ENCODE measurements around the gene FAAP100.

- TF ChIP-seq POLR2A (IDR thresholded peaks at IDR 0.05): no peak
- TF ChIP-seq, protein P1, sequence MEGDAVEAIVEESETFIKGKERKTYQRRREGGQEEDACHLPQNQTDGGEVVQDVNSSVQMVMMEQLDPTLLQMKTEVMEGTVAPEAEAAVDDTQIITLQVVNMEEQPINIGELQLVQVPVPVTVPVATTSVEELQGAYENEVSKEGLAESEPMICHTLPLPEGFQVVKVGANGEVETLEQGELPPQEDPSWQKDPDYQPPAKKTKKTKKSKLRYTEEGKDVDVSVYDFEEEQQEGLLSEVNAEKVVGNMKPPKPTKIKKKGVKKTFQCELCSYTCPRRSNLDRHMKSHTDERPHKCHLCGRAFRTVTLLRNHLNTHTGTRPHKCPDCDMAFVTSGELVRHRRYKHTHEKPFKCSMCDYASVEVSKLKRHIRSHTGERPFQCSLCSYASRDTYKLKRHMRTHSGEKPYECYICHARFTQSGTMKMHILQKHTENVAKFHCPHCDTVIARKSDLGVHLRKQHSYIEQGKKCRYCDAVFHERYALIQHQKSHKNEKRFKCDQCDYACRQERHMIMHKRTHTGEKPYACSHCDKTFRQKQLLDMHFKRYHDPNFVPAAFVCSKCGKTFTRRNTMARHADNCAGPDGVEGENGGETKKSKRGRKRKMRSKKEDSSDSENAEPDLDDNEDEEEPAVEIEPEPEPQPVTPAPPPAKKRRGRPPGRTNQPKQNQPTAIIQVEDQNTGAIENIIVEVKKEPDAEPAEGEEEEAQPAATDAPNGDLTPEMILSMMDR (IDR thresholded peaks at IDR 0.05 in 4 of 5, conservative IDR thresholded peaks at IDR 0.05 in 1 of 5): no peak
Observed at GRCh38 chr17:81543339-81543675, 8.8 kb downstream of the FAAP100 start.
